Naive B cell (primary cell): ENCODE data around the gene MFN2. TPM values are rescaled to one million over a fixed set of nuclear protein-coding genes. Genes with fewer than 3 reads are reported as not detected.
A peak's percentile ranks its signal among the peaks of the same experiment; 100 is the strongest.
"Not testable (repeated sequence)": the region's sequence is repeated elsewhere in the genome, so short reads cannot be mapped to it uniquely, and the experiment has no call there.

Experiments used
- ATAC-seq, 2 donors: fragments of 150-1000 bp; cut with Tn5 transposase; 2 replicates each; pipeline ENCODE4 v1.10.0; 2021; ENCODE audit warnings: low read depth in 2 of 2, mild to moderate bottlenecking in 2 of 2, moderate library complexity in 2 of 2
- DNase-seq: peaks from one replicate; pipeline ENCODE4 v3.0.0; 2022
- H3K27ac Mint-ChIP-seq, 6 donors: one replicate each; pipeline ENCODE4 v1.8.0; 2020 to 2022; ENCODE audit warnings: mild to moderate bottlenecking in 6 of 6, mixed read lengths in 6 of 6, moderate library complexity in 5 of 6, inconsistent platforms in 2 of 6
- H3K27me3 Mint-ChIP-seq, 3 donors: one replicate each; pipeline ENCODE4 v1.8.0; 2021 to 2022; ENCODE audit warnings: mixed read lengths in 3 of 3, mild to moderate bottlenecking in 1 of 3
- H3K36me3 Mint-ChIP-seq, 2 donors: one replicate each; pipeline ENCODE4 v1.8.0; 2020 to 2022; ENCODE audit warnings: mixed read lengths in 2 of 2, inconsistent platforms in 1 of 2, mild to moderate bottlenecking in 1 of 2
- H3K4me1 Mint-ChIP-seq, 3 donors: one replicate each; pipeline ENCODE4 v1.8.0; 2020 to 2022; ENCODE audit warnings: mixed read lengths in 3 of 3, inconsistent platforms in 1 of 3, mild to moderate bottlenecking in 1 of 3, moderate library complexity in 1 of 3
- H3K4me3 Mint-ChIP-seq, 8 donors: one replicate each; pipeline ENCODE4 v1.8.0; 2020 to 2022; ENCODE audit warnings: mild to moderate bottlenecking in 8 of 8, mixed read lengths in 8 of 8, moderate library complexity in 8 of 8, inconsistent platforms in 2 of 8
- H3K9me3 Mint-ChIP-seq, 7 donors: one replicate each; pipeline ENCODE4 v1.8.0; 2020 to 2022; ENCODE audit warnings: mixed read lengths in 7 of 7, mild to moderate bottlenecking in 5 of 7, inconsistent platforms in 2 of 7, moderate library complexity in 1 of 7
- polyA plus RNA-seq, 6 donors: library from polyadenylated mRNA; unstranded; fragments of 300-500 nt; fragmentation: Illumina TruSeq; gene quantifications; one replicate each; pipeline ENCODE4 v1.2.3, GENCODE V29; 2021; ENCODE audit warnings: low read depth in 6 of 6

Gene MFN2
- polyA plus RNA-seq, 6 donors from 2014 or later = 27.5 to 39.9 (median 35.9) TPM

DNA sequence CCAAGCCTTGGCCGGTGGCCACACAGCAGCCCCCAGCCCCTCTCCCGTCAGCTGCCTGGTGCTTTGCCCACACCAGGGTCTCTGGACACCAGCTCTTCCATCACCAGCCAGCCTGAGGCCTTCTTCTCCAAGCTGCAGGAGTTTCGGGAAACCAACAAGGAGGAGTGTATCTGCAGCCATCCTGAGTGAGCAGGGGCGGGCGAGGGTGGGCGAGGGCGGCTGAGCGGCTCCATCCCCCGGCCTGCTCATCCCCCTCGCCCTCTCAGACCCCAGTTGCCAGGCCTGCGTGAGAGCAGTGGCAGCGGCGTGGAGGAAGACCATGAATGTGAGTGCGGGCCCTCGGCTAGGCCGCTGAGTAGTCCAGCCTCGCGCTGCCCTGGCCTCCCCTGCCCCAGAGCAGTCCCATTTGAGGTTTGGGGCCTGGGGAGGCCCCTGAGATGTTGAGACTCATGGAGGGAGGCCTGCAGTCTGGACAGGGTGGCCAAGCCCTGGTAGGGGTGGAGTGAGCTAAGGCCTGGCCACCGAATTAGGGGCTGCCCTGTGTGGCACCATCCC, 48.8 kb downstream of the MFN2 start:
- Mint-ChIP-seq H3K9me3 (no peaks in the 10 kb centered on the region), H3K27ac (peak overlapping the region in 1 of 6 donors; percentile 18), H3K4me1 (peaks cover 0 to 18% (median 14%) of the 10 kb centered on the region in 3 donors), H3K36me3 (peaks cover 7 to 40% of the 10 kb centered on the region in 2 donors), H3K4me3 (no peak overlapping the region), H3K27me3 (no peaks in the 10 kb centered on the region)
- ATAC-seq (no peak), DNase-seq (no peak)

DNA sequence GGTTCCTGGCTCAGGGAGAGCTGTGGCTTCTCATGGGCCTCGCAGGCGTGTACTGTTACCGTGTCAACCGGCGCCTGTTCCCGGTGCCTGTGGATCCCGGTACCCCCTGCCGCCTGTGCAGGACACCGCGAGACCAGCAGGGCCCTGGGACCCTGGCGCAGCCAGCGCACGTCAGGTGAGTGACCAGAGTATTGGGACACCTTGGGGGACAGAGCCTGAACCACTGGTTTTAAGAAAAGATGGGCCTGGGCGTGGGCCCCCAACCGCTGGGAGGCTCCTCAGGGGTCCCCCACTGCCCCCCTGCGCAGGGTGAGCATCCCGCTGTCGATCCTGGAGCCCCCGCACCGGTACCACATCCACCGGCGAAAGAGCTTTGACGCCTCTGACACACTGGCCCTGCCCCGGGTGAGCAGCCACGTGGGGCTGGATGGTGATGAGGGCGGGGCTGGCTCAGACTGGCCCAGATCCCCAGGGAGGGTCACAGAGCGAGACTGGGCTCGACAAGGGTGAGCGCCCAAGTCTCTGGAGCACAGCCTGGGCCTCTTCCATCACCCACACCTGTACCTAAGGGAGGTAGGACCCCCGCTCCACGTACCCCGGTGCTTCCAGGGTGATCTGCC, 49.6 kb downstream of the MFN2 start:
- peaks cover 7 to 34% of the 10 kb centered on the region in 2 donors for H3K36me3 Mint-ChIP-seq
- H3K9me3 Mint-ChIP-seq = no peaks in the 10 kb centered on the region
- DNase-seq (no peak), ATAC-seq (peak; percentile 61 to 84)
- no peaks in the 10 kb centered on the region for H3K27me3 Mint-ChIP-seq
- H3K4me3 Mint-ChIP-seq = no peak overlapping the region
- peaks cover 0 to 18% (median 14%) of the 10 kb centered on the region in 3 donors for H3K4me1 Mint-ChIP-seq
- no peak overlapping the region for H3K27ac Mint-ChIP-seq

DNA sequence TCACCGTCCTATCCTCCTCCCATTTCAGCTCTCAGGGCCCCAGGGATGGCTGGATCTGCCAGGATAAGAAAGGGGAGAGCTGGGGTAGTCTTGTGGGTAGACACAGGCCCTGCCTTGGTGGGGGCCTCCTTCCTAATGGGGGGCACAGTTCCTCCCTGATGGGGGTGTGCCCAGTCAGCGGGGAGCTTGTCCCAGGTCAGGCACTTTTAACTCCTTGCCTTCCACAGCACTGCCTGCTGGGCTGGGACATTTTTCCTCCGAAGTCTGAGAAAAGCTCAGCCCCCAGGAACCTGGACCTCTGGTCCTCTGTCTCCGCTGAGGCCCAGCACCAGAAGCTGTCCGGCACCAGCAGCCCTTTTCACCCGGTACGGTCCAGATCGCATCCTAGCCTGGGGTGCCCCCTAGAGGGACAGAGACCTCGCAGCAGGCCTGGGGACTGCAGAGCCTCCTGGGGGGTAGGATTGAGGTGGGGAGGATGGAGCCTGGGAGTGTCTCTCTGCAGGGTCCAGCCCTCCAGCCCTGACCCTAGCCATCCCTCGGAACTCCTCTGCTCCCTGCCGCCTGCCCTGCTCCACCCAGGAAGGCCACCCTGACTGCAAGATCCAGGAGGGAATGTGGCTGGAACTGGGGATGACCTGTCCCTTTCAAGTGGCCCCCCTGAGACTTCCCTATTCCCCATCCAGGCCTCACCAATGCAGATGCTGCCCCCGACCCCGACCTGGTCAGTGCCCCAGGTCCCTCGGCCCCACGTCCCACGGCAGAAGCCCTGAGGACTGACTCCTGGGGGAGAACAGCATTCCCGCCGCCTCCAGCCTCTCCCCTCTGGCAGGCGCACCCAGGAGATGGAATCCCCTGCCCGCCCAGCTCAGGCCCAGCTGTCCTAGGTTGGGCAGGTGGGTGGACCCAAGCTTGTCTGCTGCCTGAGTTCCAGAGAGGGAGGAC, 51.1 kb downstream of the MFN2 start:
- peaks cover 0 to 18% (median 14%) of the 10 kb centered on the region in 3 donors for H3K4me1 Mint-ChIP-seq
- peaks cover 7 to 24% of the 10 kb centered on the region in 2 donors for H3K36me3 Mint-ChIP-seq
- no peak overlapping the region for H3K27ac Mint-ChIP-seq
- ATAC-seq (peak; percentile 56 to 60), DNase-seq (peak; percentile 31)
- H3K4me3 Mint-ChIP-seq = no peak overlapping the region
- H3K9me3 Mint-ChIP-seq = no peaks in the 10 kb centered on the region
- H3K27me3 Mint-ChIP-seq = no peaks in the 10 kb centered on the region

DNA sequence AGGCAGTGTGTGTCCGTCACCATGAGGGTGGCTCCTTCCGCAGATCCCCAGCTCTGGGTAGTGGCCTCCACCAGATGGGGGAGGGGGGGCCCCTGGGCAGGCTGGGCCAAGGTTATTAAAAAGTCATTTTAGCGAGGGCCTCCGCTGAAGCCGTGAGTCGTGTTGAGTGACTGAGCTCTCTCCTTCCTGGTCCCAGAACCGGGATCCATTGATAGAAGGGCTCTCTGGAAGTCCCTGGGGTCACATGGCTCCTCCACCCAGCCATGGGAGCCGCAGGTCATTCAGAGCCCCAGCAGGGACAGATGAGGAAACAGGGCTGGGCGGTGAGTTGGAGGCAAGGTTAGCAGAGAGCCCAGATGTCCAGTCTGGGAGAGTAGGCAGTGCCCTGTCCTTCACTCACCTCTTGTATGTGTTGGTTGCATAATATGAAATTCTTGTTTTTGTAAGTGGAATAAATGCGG, 51.9 kb downstream of the MFN2 start:
- no peaks in the 10 kb centered on the region for H3K27me3 Mint-ChIP-seq
- no peaks in the 10 kb centered on the region for H3K9me3 Mint-ChIP-seq
- H3K4me3 Mint-ChIP-seq = no peak overlapping the region
- no peak overlapping the region for H3K27ac Mint-ChIP-seq
- ATAC-seq (no peak), DNase-seq (no peak)
- H3K4me1 Mint-ChIP-seq = peaks cover 0 to 18% (median 10%) of the 10 kb centered on the region in 3 donors
- H3K36me3 Mint-ChIP-seq = peaks cover 0 to 17% of the 10 kb centered on the region in 2 donors

DNA sequence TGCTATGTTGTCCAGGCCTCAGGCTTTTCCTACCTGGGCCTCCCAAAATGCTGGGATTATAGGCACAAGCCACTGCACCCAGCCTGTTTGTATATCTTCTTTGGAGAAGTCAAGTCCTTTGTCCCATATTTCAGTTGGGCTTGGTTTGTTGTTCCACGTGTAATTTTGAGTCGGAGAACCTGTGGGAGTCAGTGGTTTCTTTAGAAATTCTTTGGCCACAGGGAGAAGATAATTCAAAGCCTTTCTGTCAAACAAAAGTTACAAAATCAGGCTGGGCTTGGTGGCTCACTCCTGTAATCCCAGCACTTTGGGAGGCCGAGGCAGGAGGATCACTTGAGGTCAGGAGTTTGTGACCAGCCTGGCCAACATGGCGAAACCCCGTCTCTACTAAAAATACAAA, 53.2 kb downstream of the MFN2 start:
- H3K4me3 Mint-ChIP-seq, H3K36me3 Mint-ChIP-seq, DNase-seq, H3K27me3 Mint-ChIP-seq, ATAC-seq, H3K9me3 Mint-ChIP-seq: not testable (repeated sequence)
- Mint-ChIP-seq H3K4me1 (peaks cover 4 to 17% (median 7%) of the 10 kb centered on the region in 3 donors), H3K27ac (peak overlapping the region in 1 of 6 donors; percentile 25)

DNA sequence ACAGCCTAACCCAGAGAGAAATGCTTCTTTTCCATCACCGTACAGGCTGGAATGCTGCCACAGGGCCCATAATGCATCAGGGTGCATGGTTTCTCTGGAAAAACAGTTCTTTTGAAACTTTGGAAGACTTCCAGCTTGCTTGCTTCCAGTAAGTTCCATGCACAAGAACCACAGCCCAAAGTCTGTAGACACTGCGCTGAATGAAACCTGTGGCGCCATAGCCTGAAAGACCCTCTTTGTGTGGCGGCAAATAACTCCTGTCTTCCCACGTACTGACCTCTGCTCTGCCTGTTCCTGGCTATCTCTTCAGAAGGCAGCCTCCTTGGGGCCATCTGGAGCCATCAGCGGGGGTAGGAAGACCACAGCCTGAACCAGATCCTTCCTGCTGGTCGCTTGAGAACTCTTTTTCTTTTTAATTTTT, 54.1 kb downstream of the MFN2 start:
- Mint-ChIP-seq H3K9me3 (no peaks in the 10 kb centered on the region), H3K4me3 (no peak overlapping the region), H3K27ac (no peak overlapping the region), H3K27me3 (no peaks in the 10 kb centered on the region), H3K36me3 (no peaks in the 10 kb centered on the region), H3K4me1 (peaks cover 11 to 17% (median 13%) of the 10 kb centered on the region in 3 donors)
- no peak for DNase-seq
- no peak for ATAC-seq

DNA sequence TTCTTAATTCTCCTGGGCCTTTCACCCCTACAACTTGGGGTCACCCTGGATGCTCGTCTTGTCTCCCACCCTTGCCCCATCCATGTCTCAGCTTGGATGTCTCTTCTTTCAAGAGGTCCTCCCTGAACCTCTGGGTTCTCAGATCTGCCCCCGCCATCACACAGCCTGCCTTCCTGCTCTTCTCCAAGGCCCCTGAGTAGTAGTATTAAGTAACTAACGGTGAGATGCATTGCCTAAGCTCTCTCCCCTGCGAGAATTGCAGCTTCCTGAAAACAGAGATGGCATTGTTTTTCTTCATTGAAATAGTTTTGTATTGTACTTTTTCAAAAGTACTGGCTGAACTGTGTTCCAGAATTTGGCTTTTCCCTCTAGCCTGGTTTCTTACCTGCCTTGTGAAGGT, 55.1 kb downstream of the MFN2 start:
- no peak for DNase-seq
- no peaks in the 10 kb centered on the region for H3K36me3 Mint-ChIP-seq
- H3K27me3 Mint-ChIP-seq = no peaks in the 10 kb centered on the region
- H3K4me1 Mint-ChIP-seq = peaks cover 6 to 23% (median 14%) of the 10 kb centered on the region in 3 donors
- peak overlapping the region in 4 of 6 donors; percentile 60 to 91 (median 69) for H3K27ac Mint-ChIP-seq
- no peak for ATAC-seq
- no peak overlapping the region for H3K4me3 Mint-ChIP-seq
- H3K9me3 Mint-ChIP-seq = no peaks in the 10 kb centered on the region

DNA sequence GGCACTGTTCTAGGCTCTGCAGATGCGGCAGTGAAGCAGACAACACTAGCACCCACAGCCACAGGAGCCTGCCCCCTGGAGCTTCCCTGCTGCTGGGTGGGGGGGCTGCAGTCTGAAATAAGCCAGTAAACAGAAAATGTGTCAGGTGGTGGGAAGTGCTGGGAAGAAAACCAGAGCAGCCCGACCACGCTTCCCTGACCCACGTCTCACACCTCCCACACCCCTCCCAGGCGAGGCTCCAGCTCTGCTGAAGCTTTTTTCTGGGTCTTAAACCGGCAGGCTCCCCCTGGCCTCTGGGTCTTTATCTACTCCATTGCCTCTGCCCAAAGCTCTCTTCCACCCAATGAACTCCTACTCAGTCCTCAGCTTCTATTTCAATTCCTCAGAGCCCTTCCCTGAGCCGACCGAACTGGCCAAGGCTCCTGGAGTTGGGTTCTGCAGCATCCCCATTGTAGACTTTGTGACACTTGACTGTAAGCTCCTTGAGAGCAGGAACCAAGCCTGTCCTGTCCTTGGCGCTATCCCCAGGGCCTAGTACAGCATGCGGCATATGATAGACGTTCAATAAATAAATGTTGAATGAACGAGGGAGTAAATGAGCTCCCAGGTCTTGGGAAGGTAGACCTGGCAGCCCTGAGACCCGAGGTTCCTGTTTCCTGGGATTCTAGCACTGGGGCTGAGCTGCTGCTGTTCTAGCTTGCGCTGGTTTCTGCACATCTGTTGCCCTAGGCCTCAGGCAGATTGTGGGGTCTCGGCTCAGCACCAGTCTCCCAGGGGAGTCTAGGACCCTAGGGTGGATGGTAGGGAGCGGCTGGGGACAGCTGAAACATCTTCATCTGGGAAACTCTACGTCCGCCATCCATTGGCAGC, 57.5 kb downstream of the MFN2 start:
- ATAC-seq = no peak
- H3K4me1 Mint-ChIP-seq = peaks cover 17 to 44% (median 36%) of the 10 kb centered on the region in 3 donors
- no peaks in the 10 kb centered on the region for H3K36me3 Mint-ChIP-seq
- H3K4me3 Mint-ChIP-seq = peak overlapping the region in 1 of 8 donors; percentile 29
- no peaks in the 10 kb centered on the region for H3K9me3 Mint-ChIP-seq
- no peak for DNase-seq
- H3K27ac Mint-ChIP-seq = peak overlapping the region in 2 of 6 donors; percentile 17 to 74
- H3K27me3 Mint-ChIP-seq = no peaks in the 10 kb centered on the region

DNA sequence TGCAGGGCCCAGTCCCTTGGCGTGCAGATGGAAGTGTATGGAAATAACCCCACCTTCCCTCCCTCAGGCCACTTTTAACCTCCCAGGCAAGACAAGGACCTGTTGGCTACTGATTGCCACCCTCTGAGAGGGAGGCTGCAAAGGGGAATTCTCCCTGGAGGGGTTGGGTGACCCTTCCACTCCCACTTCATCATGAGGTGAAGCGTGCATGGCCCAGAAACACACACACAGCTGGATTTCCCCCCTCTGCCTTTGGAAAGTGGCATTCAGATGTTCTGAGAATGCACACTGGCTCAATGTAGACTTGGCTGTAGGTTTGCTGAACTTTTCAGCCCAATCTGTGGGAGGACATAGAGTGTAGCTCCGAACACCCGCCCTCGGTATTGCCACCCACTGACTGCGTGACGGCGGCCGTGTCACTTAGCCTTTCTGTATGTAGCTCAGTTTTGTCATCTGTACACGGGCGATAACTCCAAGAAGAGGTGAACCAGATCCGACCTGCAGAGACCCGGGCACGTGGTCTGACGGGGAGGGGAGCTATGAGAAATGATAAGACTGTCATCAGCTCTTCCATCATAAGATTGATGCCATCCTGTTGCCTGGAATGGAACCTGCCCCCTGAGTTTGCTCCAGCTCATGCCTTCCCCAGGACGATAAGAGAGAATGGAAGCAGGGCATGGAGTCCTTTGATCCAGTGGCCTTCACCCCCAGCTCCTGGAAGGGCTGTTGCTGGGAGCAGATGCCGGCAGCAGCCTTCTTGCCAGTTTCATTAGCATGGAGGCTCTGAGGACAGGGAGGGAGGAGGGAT, 58.3 kb downstream of the MFN2 start:
- Mint-ChIP-seq H3K9me3 (no peaks in the 10 kb centered on the region), H3K4me3 (peak overlapping the region in 5 of 8 donors; percentile 8 to 54 (median 21)), H3K4me1 (peaks cover 17 to 44% (median 36%) of the 10 kb centered on the region in 3 donors), H3K36me3 (no peaks in the 10 kb centered on the region), H3K27me3 (no peaks in the 10 kb centered on the region), H3K27ac (peak overlapping the region; percentile 61 to 96 (median 81))
- no peak for ATAC-seq
- no peak for DNase-seq

DNA sequence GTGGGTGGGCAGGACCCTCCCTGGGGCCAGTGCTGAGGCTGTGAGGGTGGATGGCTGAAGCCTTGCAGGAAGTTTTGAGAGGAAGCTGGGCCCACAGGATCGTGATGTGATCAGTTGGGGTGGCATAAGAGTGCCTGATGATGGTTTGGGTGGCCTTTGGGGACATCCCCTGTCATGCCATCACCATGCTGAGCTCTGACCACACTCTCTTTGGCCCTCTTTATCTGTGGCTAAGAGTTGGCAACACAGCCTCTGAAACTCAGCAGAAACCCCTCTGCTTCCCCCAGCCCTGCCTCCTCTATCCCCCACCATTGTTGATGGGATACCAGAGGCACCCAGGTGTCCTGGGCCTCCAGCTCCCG, 58.9 kb downstream of the MFN2 start:
- Mint-ChIP-seq H3K27ac (peak overlapping the region; percentile 47 to 98 (median 78)), H3K4me1 (peaks cover 20 to 46% (median 36%) of the 10 kb centered on the region in 3 donors), H3K36me3 (no peaks in the 10 kb centered on the region), H3K4me3 (peak overlapping the region in 2 of 8 donors; percentile 60 to 84), H3K27me3 (no peaks in the 10 kb centered on the region), H3K9me3 (no peaks in the 10 kb centered on the region)
- ATAC-seq = no peak
- no peak for DNase-seq

DNA sequence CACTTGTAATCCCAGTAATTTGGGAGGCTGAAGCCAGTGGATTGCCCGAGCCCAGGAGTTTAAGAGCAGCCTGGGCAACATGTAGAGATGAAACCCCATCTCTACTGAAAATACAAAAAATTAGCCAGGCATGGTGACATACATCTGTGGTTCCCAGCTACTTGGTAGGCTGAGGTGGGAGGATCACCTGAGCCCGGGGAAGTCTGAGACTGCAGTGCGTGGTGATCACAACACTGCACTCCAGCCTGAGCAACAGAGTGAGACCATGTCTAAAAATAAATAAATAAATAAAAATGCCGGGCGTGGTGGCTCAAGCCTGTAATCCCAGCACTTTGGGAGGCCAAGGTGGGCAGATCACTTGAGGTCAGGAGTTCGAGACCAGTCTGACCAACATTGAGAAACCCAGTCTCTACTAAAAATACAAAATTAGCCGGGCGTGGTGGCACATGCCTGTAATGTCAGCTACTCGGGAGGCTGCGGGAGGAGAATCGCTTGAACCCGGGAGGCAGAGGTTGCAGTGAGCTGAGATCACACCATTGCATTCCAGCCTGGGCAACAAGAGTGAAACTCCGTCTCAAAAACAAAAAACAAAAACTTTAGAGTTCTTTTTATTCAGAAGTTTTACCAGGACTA, 59.7 kb downstream of the MFN2 start:
- peaks cover 21 to 54% (median 36%) of the 10 kb centered on the region in 3 donors for H3K4me1 Mint-ChIP-seq
- peak overlapping the region; percentile 44 to 87 (median 73) for H3K4me3 Mint-ChIP-seq
- ATAC-seq = peak; percentile 71 to 75
- peak overlapping the region; percentile 75 to 98 (median 96) for H3K27ac Mint-ChIP-seq
- peak; percentile 43 for DNase-seq
- H3K36me3 Mint-ChIP-seq, H3K9me3 Mint-ChIP-seq, H3K27me3 Mint-ChIP-seq: not testable (repeated sequence)
